BLaER1 treated with 17β-estradiol and CSF1 and Interleukin-3, amounts not matched to agents 10 nM and 100 nM (cell line): ENCODE measurements around the gene MYO18B.

Experiments
- H3K27ac ChIP-seq, 11 experiments: shearing (Covaris generic); formaldehyde crosslinking; 2 replicates each; pipeline ENCODE4 v1.8.1; 2022
- H3K27me3 ChIP-seq, 11 experiments: shearing (Covaris generic); formaldehyde crosslinking; 2 replicates each; pipeline ENCODE4 v1.8.1; 2022
- H3K36me3 ChIP-seq, 11 experiments: shearing (Covaris generic); formaldehyde crosslinking; 2 replicates each; pipeline ENCODE4 v1.8.1; 2022
- H3K4me1 ChIP-seq, 10 experiments: shearing (Covaris generic); formaldehyde crosslinking; 2 replicates each; pipeline ENCODE4 v1.8.1; 2022
- H3K4me2 ChIP-seq, 11 experiments: shearing (Covaris generic); formaldehyde crosslinking; 2 replicates each; pipeline ENCODE4 v1.8.1; 2022
- H3K4me3 ChIP-seq, 10 experiments: shearing (Covaris generic); formaldehyde crosslinking; 2 replicates each; pipeline ENCODE4 v1.8.1; 2022
- H3K9ac ChIP-seq, 11 experiments: shearing (Covaris generic); formaldehyde crosslinking; 2 replicates each; pipeline ENCODE4 v1.8.1; 2022
- H3K9me3 ChIP-seq, 11 experiments: shearing (Covaris generic); formaldehyde crosslinking; replicated peaks in 1 of 11; 2 replicates each; pipeline ENCODE4 v1.8.1; 2022
- H4K20me1 ChIP-seq, 11 experiments: shearing (Covaris generic); formaldehyde crosslinking; 2 replicates each; pipeline ENCODE4 v1.8.1; 2022
- Cebpa-rat ChIP-seq, 11 experiments: shearing (Covaris generic); IDR thresholded peaks; 2 replicates each; pipeline ENCODE4 v1.8.1; 2022

Gene MYO18B

DNA sequence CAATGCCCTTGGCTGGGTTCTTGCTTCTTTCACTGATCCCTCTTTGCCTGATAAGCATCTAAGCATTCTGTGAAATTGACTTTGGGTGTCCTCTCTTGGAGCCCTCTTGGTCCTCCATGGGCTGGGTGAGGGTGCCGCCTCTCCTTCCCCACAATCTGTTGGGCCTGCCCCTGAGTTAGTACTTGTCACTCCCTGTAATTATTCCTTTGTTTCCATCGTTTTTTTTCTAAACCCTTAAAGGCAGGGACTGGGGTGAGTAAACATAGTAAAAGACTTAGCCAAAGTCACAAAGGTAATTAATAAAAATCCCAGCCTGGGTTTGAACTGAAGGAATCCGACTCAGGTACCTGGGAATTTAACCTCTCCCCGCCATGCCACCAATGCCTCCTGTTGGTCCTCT, 188.1 kb downstream of the MYO18B start:
- H3K27me3 ChIP-seq = no peaks in the 10 kb centered on the region
- H3K36me3 ChIP-seq = no peaks in the 10 kb centered on the region
- no peaks in the 10 kb centered on the region for H3K4me1 ChIP-seq
- no peaks in the 10 kb centered on the region for H4K20me1 ChIP-seq
- peaks cover 14 to 26% (median 21%) of the 10 kb centered on the region in 11 experiments; a peak in 18 of 22 replicates for H3K9me3 ChIP-seq
- no peak overlapping the region for H3K4me2 ChIP-seq
- H3K9ac ChIP-seq = no peak overlapping the region
- TF ChIP-seq Cebpa-rat (IDR thresholded peaks at IDR 0.05) = no peak
- H3K4me3 ChIP-seq = no peak overlapping the region
- H3K27ac ChIP-seq = no peak overlapping the region

DNA sequence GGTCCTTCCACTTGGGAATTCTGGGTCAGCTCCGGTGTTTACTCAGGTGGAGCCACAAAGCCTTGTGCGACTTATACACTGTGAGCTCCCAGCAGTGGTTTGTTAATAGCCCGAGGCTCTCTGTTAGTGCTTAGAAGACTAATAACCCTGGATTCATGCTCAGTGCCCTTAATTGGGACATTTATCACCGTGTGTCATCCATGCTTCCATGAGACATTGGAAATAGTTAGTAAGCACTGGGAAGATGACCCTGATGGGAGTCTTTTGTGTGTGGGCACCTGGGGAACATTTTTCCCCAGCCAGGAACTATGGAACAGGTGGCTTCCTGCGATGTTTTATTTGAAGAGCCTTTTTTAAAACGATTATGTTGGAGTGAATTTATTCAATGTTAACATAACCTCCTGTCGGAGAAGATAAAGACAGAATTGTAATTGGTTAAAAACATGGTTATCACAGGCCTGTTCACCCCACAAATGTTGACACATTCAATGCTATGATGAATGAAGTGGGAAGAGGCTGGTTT, 188.9 kb downstream of the MYO18B start:
- Histone ChIP-seq H4K20me1 (no peaks in the 10 kb centered on the region), H3K4me2 (no peak overlapping the region), H3K4me3 (no peak overlapping the region), H3K4me1 (no peaks in the 10 kb centered on the region), H3K27ac (no peak overlapping the region), H3K27me3 (no peaks in the 10 kb centered on the region), H3K9ac (no peak overlapping the region), H3K9me3 (peaks cover 14 to 26% (median 21%) of the 10 kb centered on the region in 11 experiments; a peak in 18 of 22 replicates), H3K36me3 (no peaks in the 10 kb centered on the region)
- no peak for TF ChIP-seq Cebpa-rat (IDR thresholded peaks at IDR 0.05)

DNA sequence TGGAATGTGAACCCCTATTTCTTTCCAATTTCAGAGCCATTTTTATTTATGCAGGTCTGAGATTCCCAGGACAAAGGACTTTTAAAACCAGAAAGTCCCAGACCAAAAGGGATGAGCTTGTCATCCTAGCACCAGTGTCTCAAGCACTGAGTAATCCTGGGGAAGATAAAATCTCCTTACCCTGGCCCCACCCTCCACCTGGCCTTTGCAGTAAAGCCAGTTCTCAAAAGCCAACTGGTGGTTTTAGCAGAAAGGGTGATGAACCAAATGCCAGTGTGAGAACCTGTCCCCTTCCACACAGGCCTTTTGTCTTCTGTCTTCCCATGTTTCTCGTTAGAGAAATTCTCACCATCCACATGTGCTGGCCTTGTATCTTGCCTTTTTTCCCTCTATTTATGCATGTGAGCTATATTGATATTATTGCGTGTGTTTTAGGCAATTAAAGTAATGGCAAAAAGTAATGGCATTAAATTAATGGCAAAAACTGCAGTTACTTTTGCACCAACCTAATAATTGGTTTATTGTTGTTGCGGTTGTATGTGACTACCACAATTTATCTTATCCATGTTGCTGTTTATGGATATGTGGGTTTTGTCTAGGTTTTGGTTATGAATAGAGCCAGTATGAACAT, 191.3 kb downstream of the MYO18B start:
- Histone ChIP-seq H3K9ac (no peak overlapping the region), H3K4me2 (no peak overlapping the region), H3K4me3 (no peak overlapping the region), H4K20me1 (no peaks in the 10 kb centered on the region), H3K27me3 (no peaks in the 10 kb centered on the region), H3K9me3 (peaks cover under 1 to 8% (median 3%) of the 10 kb centered on the region in 11 experiments; a peak in 10 of 22 replicates), H3K36me3 (no peaks in the 10 kb centered on the region), H3K4me1 (no peaks in the 10 kb centered on the region), H3K27ac (no peak overlapping the region)
- TF ChIP-seq Cebpa-rat (IDR thresholded peaks at IDR 0.05) = no peak

GRCh38 chr22:25935266-25936058, 193.5 kb downstream of the MYO18B start:
- Histone ChIP-seq H3K27me3 (no peaks in the 10 kb centered on the region), H3K9ac (no peak overlapping the region), H3K4me2 (no peak overlapping the region), H3K4me3 (no peak overlapping the region), H3K27ac (no peak overlapping the region), H3K9me3 (peaks cover 0 to 6% (median 0%) of the 10 kb centered on the region in 11 experiments; a peak in 3 of 22 replicates), H3K36me3 (no peaks in the 10 kb centered on the region), H4K20me1 (no peaks in the 10 kb centered on the region), H3K4me1 (no peaks in the 10 kb centered on the region)
- TF ChIP-seq Cebpa-rat (IDR thresholded peaks at IDR 0.05) = no peak

DNA sequence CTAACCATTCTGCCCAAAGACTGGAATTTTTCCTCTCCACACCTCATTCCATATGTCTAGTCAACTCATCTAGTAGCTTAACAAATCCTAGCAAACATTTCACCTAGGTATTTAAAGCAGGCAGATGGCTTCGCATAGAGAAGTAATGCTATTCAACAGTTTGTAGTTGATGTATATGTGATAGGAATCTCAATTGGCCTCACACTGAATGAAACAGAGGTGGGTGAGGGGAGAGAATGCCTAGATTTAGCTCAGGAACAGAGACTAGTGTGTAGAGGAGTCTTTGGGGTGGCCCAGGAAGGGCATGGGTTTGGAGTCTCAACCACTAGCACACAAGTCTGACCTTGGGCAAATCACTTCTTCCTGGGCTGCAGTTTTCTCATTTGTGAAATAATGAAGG, 196.2 kb downstream of the MYO18B start:
- Histone ChIP-seq H3K36me3 (no peaks in the 10 kb centered on the region), H3K4me1 (no peaks in the 10 kb centered on the region), H3K27ac (no peak overlapping the region)

DNA sequence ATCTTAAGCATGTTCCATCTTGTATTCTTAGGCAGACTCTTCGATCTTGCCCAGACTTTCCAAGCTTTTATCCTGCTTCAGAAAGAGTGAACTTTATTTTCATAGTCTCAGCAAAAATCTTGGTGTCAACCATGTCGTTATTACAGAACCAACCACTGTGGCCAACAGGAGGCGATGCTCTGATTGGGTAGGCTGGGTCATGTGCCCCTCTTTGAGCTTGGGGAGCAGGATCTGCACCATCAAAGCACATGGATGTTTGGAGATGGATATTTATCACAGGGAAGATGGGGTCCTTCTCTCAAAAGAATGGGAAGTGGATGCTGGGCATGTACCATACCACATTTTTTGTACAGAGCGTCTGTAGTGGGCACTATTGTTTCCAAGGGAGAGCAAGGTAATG, 197.4 kb downstream of the MYO18B start:
- Histone ChIP-seq H3K4me1 (no peaks in the 10 kb centered on the region), H3K4me2 (no peak overlapping the region), H3K9ac (no peak overlapping the region), H3K36me3 (no peaks in the 10 kb centered on the region), H3K27me3 (no peaks in the 10 kb centered on the region), H3K9me3 (no peaks in the 10 kb centered on the region; a peak in 1 of 22 replicates), H3K4me3 (no peak overlapping the region), H3K27ac (no peak overlapping the region), H4K20me1 (no peaks in the 10 kb centered on the region)
- TF ChIP-seq Cebpa-rat (IDR thresholded peaks at IDR 0.05) = no peak

More for the DNA sequence above, 196.2 kb downstream of the MYO18B start:
- TF ChIP-seq Cebpa-rat (IDR thresholded peaks at IDR 0.05) = no peak
- H3K4me3 ChIP-seq = no peak overlapping the region
- peaks cover 0 to 6% (median 0%) of the 10 kb centered on the region in 11 experiments; a peak in 3 of 22 replicates for H3K9me3 ChIP-seq
- H3K9ac ChIP-seq = no peak overlapping the region
- no peaks in the 10 kb centered on the region for H4K20me1 ChIP-seq
- no peaks in the 10 kb centered on the region for H3K27me3 ChIP-seq
- H3K4me2 ChIP-seq = no peak overlapping the region

GRCh38 chr22:25940479-25940878, 198.5 kb downstream of the MYO18B start:
- Histone ChIP-seq H3K9ac (no peak overlapping the region), H3K27me3 (no peaks in the 10 kb centered on the region), H4K20me1 (no peaks in the 10 kb centered on the region), H3K9me3 (no peaks in the 10 kb centered on the region; a peak in 1 of 22 replicates), H3K4me3 (no peak overlapping the region), H3K36me3 (no peaks in the 10 kb centered on the region), H3K4me1 (no peaks in the 10 kb centered on the region), H3K4me2 (no peak overlapping the region), H3K27ac (no peak overlapping the region)
- TF ChIP-seq Cebpa-rat (IDR thresholded peaks at IDR 0.05) = no peak

GRCh38 chr22:25941365-25941960, 199.5 kb downstream of the MYO18B start:
- H3K4me2 ChIP-seq = no peak overlapping the region
- H3K27ac ChIP-seq = no peak overlapping the region
- H3K4me3 ChIP-seq = no peak overlapping the region
- no peak overlapping the region for H3K9ac ChIP-seq
- no peaks in the 10 kb centered on the region for H3K4me1 ChIP-seq
- no peak for TF ChIP-seq Cebpa-rat (IDR thresholded peaks at IDR 0.05)
- no peaks in the 10 kb centered on the region for H3K27me3 ChIP-seq
- H3K36me3 ChIP-seq = no peaks in the 10 kb centered on the region
- H3K9me3 ChIP-seq = no peaks in the 10 kb centered on the region; a peak in 1 of 22 replicates
- H4K20me1 ChIP-seq = no peaks in the 10 kb centered on the region

DNA sequence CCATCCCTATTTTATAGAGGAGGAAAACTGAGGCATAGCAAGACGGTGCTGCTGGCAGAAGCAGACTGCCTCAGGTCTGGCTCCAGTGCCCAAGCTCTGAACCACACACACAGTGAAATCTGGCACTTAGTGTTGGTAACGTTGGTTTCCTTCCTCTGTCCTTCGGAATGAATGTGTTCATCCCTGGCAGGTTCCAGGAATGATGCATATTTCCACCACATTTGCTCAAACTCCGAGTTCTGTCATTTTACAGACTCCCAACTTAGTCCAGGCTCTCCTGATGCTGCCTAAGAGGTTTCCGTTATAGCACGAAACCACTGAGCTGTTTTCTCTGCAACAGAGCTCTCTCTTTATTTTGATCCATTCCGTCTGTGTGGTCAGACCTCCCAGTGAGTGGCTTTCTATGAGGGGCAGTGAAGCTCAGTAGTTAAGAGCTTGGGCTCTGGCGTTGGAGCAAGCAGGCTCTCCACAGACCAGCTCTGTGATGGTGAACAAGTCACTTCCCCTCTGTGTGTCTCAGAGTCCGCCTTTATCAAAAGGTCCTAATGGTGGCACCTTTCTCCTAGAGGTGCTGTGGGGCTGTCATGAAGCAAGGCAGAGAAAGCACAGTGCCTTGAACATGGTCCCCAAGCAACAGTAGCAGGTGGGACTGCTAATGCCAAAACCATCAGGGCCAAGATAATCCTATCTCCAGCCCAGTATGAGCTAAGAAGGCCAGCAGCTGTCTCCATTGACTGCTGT, 200.3 kb downstream of the MYO18B start:
- TF ChIP-seq Cebpa-rat (IDR thresholded peaks at IDR 0.05) = no peak
- H3K27ac ChIP-seq = no peak overlapping the region
- H3K9ac ChIP-seq = no peak overlapping the region
- H4K20me1 ChIP-seq = no peaks in the 10 kb centered on the region
- H3K4me3 ChIP-seq = no peak overlapping the region
- H3K9me3 ChIP-seq = no peaks in the 10 kb centered on the region
- no peaks in the 10 kb centered on the region for H3K27me3 ChIP-seq
- no peak overlapping the region for H3K4me2 ChIP-seq
- H3K4me1 ChIP-seq = no peaks in the 10 kb centered on the region
- H3K36me3 ChIP-seq = no peaks in the 10 kb centered on the region
